Measurements from ENCODE around the gene ANO10. TPM values are rescaled to one million over a fixed set of nuclear protein-coding genes. Genes with fewer than 3 reads are reported as not detected.

Gene ANO10
- total RNA-seq, 4 donors from 2014 or later, result 28.2 to 36.9 (median 31.6) TPM

DNA sequence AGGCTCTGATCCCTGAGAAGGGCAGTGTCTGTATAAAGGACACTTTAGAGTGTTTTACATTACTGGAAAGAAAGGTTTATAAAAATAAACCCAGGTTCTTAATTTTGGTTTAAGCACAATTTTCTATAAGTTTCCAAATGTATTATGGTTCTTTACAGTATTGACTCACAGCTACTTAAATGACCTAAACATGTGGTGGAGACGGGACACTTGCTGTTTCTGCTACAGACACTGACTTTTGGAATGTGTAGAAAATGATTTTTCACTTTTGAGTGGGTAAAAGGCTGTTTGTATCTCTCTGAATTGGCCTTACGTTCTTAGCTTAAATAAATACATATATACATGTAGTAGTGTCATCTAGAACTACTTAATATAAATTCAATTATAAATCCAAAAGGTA lies 280.0 kb downstream of the ANO10 start:
- Histone ChIP-seq H3K36me3 (peaks cover 96% of the 10 kb centered on the region), H3K27ac (no peak overlapping the region), H3K27me3 (no peaks in the 10 kb centered on the region), H3K9me3 (peaks cover 9% of the 10 kb centered on the region), H3K4me3 (no peak overlapping the region), H3K4me1 (no peaks in the 10 kb centered on the region)
- TF ChIP-seq, protein P1, sequence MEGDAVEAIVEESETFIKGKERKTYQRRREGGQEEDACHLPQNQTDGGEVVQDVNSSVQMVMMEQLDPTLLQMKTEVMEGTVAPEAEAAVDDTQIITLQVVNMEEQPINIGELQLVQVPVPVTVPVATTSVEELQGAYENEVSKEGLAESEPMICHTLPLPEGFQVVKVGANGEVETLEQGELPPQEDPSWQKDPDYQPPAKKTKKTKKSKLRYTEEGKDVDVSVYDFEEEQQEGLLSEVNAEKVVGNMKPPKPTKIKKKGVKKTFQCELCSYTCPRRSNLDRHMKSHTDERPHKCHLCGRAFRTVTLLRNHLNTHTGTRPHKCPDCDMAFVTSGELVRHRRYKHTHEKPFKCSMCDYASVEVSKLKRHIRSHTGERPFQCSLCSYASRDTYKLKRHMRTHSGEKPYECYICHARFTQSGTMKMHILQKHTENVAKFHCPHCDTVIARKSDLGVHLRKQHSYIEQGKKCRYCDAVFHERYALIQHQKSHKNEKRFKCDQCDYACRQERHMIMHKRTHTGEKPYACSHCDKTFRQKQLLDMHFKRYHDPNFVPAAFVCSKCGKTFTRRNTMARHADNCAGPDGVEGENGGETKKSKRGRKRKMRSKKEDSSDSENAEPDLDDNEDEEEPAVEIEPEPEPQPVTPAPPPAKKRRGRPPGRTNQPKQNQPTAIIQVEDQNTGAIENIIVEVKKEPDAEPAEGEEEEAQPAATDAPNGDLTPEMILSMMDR (IDR thresholded peaks at IDR 0.05), result no peak
- no peak for TF ChIP-seq POLR2A (IDR thresholded peaks at IDR 0.05)
- no peak for TF ChIP-seq EP300 (IDR thresholded peaks at IDR 0.05)
- TF ChIP-seq POLR2AphosphoS5 (IDR thresholded peaks at IDR 0.05), result no peak
- WGBS, result 81% methylated on average over 2 of the region's 2 CpGs
- DNase-seq (ENCODE audit: low spot score in 2 of 2), result no peak

- H3K4me1 ChIP-seq, result no peaks in the 10 kb centered on the region
- peaks cover 96% of the 10 kb centered on the region for H3K36me3 ChIP-seq
- H3K27me3 ChIP-seq, result no peaks in the 10 kb centered on the region
- H3K27ac ChIP-seq, result no peak overlapping the region
- no peak for DNase-seq (ENCODE audit: low spot score in 2 of 2)
- peaks cover 17% of the 10 kb centered on the region for H3K9me3 ChIP-seq
- 98% methylated on average over 7 of the region's 7 CpGs for WGBS
- no peak overlapping the region for H3K4me3 ChIP-seq
- TF ChIP-seq POLR2AphosphoS5 (IDR thresholded peaks at IDR 0.05), result no peak
- TF ChIP-seq POLR2A (IDR thresholded peaks at IDR 0.05), result no peak
- TF ChIP-seq EP300 (IDR thresholded peaks at IDR 0.05), result no peak
- TF ChIP-seq, protein P1 (IDR thresholded peaks at IDR 0.05), result no peak
These were observed 281.4 kb downstream of the ANO10 start for GRCh38 chr3:43340403-43340802.

- H3K27me3 ChIP-seq, result no peaks in the 10 kb centered on the region
- 97% methylated on average over 2 of the region's 2 CpGs for WGBS
- no peak for DNase-seq (ENCODE audit: low spot score in 2 of 2)
- TF ChIP-seq, protein P1 (IDR thresholded peaks at IDR 0.05), result no peak
- TF ChIP-seq POLR2AphosphoS5 (IDR thresholded peaks at IDR 0.05) (no peak), POLR2A (IDR thresholded peaks at IDR 0.05) (no peak), EP300 (IDR thresholded peaks at IDR 0.05) (no peak)
- peaks cover 95% of the 10 kb centered on the region for H3K36me3 ChIP-seq
- H3K4me3 ChIP-seq, result no peak overlapping the region
- H3K9me3 ChIP-seq, result peaks cover 17% of the 10 kb centered on the region
- no peak overlapping the region for H3K27ac ChIP-seq
- H3K4me1 ChIP-seq, result no peaks in the 10 kb centered on the region
These were observed 283.5 kb downstream of the ANO10 start for GRCh38 chr3:43338295-43338694.

- no peak for DNase-seq (ENCODE audit: low spot score in 2 of 2)
- H3K27me3 ChIP-seq, result no peaks in the 10 kb centered on the region
- peaks cover 17% of the 10 kb centered on the region for H3K9me3 ChIP-seq
- TF ChIP-seq, protein P1 (IDR thresholded peaks at IDR 0.05), result no peak
- TF ChIP-seq POLR2A (IDR thresholded peaks at IDR 0.05), result no peak
- TF ChIP-seq EP300 (IDR thresholded peaks at IDR 0.05), result no peak
- no peak for TF ChIP-seq POLR2AphosphoS5 (IDR thresholded peaks at IDR 0.05)
- H3K4me3 ChIP-seq, result no peak overlapping the region
- 100% methylated on average over 1 of the region's 1 CpG for WGBS
- peaks cover 5% of the 10 kb centered on the region for H3K4me1 ChIP-seq
- H3K36me3 ChIP-seq, result peaks cover 70% of the 10 kb centered on the region
- no peak overlapping the region for H3K27ac ChIP-seq
These were observed 286.0 kb downstream of the ANO10 start for GRCh38 chr3:43335799-43336198.

DNA sequence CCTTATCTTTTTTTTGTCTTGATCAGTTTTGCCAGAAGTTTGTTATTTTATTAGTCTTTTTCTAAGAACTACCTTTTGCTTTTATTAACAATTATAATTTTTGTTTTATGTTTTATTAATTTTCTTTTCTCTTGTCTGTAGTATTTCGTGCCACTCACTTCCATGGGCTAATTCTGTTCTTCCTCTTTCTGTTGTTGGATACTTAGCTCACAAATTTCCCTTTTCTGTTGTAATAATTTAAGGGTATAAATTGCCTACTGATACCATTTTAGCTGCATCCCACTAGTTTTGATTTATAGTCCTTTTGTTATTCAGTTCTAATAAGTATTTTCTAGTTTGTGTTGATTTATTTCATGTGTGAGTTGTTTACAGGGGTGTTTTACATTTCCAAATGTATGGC lies 286.8 kb downstream of the ANO10 start:
- WGBS, result 79% methylated on average over 1 of the region's 1 CpG
- Histone ChIP-seq H3K9me3 (peaks cover 17% of the 10 kb centered on the region), H3K4me3 (no peak overlapping the region)

More for the DNA sequence above, 286.8 kb downstream of the ANO10 start:
- H3K27ac ChIP-seq, result no peak overlapping the region
- peaks cover 5% of the 10 kb centered on the region for H3K4me1 ChIP-seq
- no peak for DNase-seq (ENCODE audit: low spot score in 2 of 2)
- no peaks in the 10 kb centered on the region for H3K27me3 ChIP-seq
- peaks cover 62% of the 10 kb centered on the region for H3K36me3 ChIP-seq
- TF ChIP-seq POLR2A (IDR thresholded peaks at IDR 0.05), result no peak
- TF ChIP-seq, protein P1 (IDR thresholded peaks at IDR 0.05), result no peak
- no peak for TF ChIP-seq POLR2AphosphoS5 (IDR thresholded peaks at IDR 0.05)
- no peak for TF ChIP-seq EP300 (IDR thresholded peaks at IDR 0.05)

Data from suprapubic skin (tissue), 4 donors.